ENCODE measurements around the gene PNISR.
"Not testable (repeated sequence)": the region's sequence is repeated elsewhere in the genome, so short reads cannot be mapped to it uniquely, and the experiment has no call there.

The PNISR gene, protein sequence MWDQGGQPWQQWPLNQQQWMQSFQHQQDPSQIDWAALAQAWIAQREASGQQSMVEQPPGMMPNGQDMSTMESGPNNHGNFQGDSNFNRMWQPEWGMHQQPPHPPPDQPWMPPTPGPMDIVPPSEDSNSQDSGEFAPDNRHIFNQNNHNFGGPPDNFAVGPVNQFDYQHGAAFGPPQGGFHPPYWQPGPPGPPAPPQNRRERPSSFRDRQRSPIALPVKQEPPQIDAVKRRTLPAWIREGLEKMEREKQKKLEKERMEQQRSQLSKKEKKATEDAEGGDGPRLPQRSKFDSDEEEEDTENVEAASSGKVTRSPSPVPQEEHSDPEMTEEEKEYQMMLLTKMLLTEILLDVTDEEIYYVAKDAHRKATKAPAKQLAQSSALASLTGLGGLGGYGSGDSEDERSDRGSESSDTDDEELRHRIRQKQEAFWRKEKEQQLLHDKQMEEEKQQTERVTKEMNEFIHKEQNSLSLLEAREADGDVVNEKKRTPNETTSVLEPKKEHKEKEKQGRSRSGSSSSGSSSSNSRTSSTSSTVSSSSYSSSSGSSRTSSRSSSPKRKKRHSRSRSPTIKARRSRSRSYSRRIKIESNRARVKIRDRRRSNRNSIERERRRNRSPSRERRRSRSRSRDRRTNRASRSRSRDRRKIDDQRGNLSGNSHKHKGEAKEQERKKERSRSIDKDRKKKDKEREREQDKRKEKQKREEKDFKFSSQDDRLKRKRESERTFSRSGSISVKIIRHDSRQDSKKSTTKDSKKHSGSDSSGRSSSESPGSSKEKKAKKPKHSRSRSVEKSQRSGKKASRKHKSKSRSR

DNA sequence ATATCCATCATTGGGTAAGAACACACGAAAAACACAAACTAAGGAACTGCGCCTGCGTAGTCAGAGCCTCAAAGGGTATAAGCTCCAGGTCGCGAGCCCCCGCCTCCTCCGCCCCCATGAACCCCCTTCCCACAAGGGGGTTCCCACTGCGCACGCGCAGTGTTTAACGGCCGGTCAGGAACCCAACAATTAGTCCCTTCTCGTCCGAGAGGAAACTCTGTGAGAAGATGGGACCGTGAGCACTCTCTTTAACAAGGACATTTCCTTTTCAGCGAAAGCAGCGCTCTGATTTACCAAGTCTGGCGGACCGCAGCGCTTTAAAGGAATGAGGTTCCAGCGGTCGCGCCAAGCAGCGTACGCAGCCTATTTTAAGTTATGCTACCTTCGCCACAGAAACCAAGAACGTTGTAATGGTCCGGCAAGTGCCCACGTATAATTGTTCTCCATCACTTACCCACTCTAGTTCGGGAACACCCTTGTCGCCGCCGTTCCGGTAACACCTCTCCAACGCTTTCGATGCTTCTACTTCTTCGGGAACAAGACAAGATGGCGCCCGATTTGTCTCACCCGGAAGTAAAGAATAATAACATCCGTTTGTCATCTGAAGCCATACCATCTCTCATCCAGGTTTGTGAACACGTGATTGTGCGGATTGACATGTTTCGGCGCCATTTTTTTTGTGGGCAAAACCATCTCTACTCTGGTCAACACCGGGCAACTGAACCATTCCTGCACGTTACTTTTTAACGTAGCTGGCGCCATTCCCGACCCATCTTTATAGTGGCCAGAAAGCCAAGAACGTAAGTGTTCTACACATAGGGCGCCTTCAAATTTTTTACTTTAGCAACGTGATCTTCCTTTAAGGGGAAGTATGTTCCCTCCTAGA lies at the start of gene PNISR:
PNISR (minus strand) TSS at position 548 of the 886 bp plus-strand sequence. CDS start 10,649 bp downstream, outside the sequence.
- DNase-seq (ENCODE audit: low spot score): peak; percentile 99

DNA sequence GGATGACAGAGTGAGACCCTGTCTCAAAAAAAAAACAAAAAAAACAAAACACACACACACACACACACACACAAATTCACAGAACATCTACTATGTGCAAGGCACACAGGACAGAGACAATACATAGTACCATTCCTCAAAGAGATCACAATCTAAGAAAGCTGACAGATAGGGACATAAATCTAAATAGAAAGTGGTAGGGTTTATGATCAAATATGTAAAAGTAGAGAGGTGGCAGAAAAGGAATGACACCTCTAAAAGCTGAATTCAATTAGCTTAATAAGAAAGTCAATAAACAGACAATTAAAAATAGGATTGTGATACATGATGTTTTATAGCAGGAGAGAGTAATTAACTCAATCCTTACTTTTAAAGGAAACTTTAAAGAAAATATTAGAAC lies 48.6 kb upstream of the PNISR start:
- no peak for DNase-seq (ENCODE audit: low spot score)

DNA sequence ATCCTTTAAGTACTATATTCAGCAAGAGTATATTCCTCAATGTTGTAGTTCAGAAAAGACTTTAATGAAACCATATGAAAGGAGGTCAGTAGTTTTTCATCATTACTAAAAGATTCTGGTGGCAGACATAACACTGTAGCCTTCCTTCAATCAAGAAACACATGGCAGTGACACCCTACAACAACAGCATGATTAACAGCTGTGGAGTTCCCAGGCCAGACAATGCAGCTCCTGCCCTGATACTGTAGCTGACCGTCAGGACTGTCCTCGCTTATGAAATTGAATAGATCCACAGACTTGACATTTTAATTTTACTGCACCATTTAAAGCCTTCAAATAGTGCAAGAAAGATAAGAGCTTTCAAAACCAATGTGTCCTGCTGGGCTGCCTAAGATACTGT lies 46.5 kb upstream of the PNISR start:
- no peak for DNase-seq (ENCODE audit: low spot score)

DNA sequence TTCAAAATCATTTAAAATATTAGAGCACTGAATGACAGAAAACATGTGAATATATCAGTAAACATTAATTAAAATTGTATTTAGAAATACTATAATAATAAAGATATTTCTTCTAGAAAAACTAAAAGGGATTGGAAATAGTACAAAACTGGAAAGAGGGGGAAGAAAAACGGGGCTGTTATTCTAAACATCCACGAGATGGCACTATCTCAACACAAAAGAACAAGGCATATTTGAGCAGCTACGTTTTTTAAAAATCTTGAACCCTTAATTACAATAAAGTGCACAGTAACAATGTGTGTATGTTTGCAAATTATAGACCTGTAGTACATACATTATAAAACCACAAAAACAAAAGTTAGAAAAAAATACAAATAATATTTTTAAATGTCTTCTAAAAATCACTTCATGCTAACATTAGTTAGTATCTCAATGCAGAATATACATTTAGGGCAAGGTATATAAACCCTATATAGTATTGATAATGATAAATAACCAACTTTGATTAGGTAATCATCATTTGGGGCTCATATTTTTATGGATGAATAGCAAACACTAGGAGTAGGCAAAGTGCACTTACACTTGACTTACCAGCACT lies 42.5 kb upstream of the PNISR start:
- DNase-seq (ENCODE audit: low spot score): peak; percentile 15

DNA sequence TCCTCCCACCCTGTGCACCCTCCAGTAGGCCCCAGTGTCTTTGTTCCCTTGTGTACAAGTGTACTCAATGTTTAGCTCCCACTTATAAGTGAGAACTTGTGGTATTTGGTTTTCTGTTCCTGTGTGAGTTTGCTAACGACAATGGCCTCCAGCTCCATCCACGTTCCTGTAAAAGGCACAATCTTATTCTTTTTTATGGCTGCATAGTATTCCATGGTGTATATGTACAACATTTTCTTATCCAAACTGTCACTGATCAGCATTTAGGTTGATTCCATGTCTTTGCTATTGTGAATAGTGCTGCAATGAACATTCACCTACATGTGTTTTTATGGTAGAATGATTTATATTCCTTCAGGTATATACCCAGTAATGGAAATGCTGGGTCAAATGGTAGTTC lies 34.0 kb upstream of the PNISR start:
- DNase-seq (ENCODE audit: low spot score): not testable (repeated sequence)

DNA sequence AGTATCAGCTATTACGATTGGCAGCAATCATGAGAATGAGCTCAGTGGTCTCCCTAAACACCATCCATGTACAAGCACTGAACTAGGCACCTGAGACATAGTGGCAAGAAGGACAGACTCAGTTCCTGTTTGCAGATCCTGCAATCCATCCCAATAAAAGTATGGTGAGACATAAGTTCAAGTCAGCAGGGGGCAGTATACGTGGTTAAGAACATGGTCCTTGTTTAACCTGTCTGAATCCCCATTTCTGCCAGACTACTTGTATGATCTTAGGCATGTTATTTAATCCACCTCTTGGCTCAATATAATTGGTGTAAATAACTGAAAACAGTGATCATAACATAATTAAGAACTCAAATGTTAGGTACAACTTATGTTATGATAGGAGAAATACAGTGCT lies 33.2 kb upstream of the PNISR start:
- DNase-seq (ENCODE audit: low spot score): no peak

DNA sequence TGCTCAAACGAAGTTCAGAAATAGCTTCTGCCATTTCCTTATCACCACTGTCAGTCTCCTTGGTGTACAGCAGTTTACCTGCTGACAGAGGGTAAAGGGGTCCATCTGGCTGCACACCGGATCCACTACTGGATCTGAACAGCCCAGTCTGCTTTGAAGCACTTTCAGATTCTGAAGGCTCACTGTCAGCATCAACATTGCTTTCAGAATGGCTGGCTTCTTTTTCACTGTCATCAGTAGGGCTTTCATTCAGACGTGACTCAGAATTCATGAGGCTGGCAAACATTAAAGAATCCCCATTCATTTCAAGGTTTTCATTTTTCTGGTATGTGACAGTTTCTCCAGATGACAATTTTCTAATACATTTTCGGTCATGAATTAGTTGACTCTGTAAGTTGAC lies 21.0 kb upstream of the PNISR start:
- peak; percentile 52 for DNase-seq (ENCODE audit: low spot score)

DNA sequence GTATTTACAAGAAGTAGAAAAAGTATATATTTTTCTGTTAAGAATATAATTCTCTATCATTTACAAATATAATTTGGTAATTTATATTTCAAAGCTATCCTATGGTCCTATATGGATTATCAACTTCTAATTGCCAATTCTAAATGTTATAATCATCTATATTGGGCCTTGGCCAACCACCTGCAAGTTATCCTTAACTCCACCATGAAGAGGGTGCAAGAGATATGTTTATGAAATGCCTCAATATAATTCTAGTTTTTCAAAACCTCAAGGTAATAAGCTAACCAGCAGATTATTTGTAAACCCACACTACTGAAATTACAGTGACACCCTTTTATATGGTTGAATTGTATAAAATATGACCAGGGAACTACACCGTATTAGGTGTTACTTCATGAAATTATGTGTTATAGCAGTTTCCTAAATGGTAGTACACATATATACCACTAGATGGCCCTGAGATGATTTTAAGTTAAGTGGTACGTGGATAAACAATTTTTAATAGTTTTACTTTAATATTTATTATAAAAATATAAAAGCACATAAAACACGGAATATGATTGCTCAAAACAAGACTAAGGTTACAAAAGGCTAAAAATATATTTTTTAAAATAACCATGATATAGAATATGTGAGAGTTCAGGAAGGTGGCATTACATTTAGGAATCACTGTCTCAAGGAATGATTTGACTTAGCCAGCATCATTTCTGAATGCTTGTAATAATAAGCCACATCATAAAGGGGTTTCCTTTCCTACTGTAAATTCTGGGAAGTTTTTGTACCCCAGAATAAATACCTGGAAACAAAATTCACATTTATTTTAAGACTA lies 9.8 kb upstream of the PNISR start:
- no peak for DNase-seq (ENCODE audit: low spot score)

DNA sequence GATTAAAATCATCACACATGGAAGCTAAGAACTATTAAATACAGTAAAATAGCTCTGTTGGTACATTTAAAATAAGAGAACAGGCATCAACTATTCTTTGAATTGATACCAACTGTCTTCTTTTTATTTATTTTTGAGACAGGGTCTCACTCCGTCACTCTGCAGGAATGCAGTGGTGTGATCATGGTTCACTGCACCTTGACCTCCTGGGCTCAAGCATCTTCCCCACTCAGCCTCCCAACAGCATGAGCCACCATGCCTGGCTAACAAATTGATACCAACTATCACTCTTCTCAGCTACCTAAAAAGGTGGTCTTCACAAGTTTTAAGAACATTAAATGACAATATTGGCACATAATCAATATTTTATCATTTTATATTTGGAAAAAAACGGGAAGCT lies 7.8 kb upstream of the PNISR start:
- DNase-seq (ENCODE audit: low spot score): no peak

DNA sequence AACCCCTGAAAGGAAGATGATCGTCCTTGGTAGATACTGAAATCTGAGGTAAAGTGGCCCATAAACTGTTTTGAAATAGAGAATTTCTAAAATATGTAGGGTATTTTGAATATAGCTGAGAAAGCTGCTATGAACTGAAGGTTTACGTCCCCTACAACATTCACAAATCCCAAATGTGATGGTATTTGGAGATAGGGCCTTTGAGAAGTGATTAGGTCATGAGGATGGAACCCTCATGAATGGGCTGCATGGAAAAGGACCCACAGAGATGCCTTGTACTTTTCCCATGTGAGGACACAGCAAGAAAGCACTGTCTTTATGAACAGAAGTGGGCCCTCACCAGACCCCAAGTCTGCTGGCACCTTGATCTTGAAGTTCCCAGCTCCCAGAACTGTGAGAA lies 6.8 kb upstream of the PNISR start:
- DNase-seq (ENCODE audit: low spot score): no peak

DNA sequence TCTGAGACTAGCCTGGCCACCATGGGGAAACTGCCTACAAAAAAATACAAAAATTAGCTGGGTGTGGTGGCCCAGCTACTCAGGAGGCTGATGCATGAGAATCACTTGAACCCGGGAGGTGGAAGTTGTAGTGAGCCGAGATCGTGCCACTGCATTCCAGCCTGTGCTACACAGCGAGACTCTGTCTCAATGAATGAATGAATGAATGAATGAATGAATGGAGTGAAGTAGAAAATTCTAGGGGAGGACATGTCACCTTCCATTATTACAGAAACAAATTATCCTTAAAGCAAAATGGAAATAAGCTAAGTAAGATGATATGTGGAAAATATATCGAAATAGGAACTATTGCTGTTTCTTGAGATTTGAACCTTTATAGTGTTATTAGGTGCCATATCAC lies 2.9 kb upstream of the PNISR start:
- no peak for DNase-seq (ENCODE audit: low spot score)

DNA sequence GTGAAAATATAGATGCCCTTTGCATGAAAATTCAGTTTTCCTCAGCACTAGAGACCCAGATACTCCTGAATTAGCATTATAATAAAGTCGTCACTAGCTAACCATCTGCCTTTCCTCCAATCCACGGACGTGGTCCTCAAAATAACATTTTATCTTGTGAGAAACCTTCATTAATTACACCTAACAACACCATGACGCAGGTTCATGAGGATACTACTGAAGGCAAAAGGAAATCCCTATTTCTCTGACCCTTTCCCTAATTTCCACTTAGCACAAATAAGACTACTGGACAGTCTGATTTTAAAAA lies 1.3 kb upstream of the PNISR start:
- DNase-seq (ENCODE audit: low spot score): no peak

DNA sequence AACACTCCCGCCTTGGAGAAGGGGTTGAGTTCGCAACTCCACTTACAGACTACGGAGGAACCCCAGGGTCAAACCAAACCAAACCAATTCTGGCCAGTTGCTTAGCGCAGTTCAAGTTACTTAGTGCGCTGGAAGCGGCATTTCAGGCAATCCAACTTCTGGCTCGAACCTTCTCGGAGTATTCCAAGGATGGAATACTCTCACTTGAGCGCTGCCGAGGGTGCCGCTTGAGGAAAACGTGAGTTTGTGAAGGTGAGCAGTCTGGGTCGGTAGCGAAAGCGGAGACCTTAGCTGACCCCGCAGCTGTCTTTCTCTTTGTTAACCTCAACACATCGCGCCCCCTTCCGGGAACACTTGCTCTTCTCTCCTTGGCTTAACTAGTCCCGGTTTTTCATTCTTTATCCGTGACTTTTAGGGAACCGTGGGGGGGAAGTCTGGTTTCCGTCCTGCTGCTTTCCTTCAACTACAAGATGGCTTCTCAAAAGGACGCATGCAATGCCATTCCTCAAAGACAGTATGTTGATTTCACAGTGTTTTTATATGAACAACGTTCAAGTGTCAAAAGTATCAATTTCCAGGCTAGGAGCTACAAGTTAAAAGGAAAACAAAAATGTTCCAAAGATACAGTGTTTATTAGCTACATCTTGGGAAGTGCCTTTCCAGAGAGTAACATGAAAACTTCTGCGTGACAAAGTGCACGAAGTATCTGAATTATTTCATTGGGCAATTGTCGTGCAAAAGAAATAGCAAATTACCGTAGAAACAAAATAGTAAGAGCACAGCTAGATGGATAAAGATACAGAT lies 741 bp upstream of the PNISR start:
- DNase-seq (ENCODE audit: low spot score): peak; percentile 92

DNA sequence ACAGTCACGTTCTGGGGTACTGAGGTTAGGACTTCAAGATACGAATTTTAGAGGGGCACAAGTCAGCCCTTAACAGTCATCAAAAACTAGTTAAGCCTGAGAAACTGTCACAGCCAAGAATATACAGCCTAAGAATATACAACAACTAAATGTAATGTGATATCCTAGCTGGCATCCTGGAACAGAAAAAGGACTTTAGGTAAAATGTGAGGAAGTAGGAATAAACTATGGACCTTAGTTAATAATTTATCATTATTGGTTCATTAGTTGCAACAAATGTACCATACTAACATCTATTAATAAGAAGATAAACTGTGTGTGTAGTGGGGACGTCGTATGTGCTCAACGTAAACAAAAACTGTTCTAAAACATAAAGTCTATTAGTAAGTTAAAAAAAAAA lies 1.1 kb downstream of the PNISR start:
- no peak for DNase-seq (ENCODE audit: low spot score)

DNA sequence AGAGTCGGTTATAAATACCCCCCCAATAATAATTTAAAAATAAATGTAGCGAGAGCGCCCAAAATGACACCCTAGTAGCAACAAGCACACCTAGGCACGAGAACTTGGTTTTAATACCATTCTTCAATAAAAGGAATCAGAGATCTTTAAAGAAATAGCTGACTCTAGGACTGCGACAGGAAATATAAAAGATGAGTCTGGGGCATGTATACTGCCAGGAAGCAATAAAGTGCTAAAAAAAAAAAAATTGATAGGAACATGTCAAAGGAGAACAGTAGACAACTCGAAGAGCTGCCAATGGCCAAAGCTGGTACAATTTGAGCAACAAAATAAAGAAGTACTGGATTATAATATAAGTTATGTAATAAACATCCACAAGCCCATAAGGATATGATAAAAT lies 2.2 kb downstream of the PNISR start:
- DNase-seq (ENCODE audit: low spot score): no peak

DNA sequence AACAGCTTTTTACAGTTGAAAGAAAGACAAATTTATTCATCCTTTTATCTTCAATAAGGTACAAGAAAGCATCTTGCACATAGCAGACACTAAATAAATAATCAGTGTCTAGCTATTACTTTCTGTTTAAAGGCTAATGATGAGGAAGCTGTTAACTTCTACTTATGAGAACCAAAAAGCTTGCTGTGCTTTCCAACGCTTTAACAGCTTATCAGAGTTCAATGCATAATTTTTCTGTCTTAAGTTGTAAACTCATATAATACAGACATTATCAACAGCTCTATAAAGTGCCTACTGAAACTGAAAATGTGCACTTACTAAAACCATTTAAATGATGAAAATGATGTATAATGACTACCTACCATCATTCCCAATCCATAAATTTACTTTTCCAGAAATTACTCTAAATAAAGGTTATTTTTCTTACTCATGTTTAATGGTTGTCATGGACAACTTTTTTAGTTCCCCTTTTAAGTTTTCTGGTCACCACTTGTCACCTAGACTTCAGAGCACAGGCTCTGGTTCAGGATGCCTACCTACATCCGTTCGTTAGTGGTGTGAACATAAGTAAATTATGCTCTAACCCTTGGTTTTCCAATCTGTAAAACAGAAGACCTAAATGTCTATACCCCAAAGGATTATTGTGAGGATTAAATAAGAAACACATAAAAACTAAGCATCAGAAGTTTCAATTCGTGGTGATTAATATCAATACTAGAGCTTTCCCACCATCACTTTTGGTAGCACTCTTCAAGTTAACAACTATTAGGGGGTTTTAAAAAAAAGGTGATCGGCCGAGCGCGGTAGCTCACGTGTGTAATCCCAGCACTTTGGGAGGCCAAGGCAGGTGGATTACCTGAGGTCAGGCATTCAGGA lies 8.0 kb downstream of the PNISR start:
- no peak for DNase-seq (ENCODE audit: low spot score)

DNA sequence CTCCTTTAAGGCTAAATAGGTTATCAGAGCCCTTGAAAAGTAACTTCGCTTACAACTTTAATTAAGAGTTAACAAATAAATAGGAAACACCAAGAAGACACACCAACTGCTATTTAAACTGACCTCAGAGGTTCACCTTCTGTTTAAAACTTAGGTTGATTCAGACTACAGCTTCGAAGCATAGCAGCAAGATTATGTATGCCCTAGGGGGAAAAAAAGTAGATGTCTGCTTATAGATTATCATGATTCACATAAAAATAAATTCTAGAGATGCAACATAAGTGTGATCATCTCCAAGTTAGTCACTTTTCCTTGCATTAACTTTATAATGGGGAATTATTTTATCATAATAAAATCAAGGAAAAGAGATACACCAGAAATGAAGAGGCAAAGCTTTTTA lies 8.9 kb downstream of the PNISR start:
- no peak for DNase-seq (ENCODE audit: low spot score)

DNA sequence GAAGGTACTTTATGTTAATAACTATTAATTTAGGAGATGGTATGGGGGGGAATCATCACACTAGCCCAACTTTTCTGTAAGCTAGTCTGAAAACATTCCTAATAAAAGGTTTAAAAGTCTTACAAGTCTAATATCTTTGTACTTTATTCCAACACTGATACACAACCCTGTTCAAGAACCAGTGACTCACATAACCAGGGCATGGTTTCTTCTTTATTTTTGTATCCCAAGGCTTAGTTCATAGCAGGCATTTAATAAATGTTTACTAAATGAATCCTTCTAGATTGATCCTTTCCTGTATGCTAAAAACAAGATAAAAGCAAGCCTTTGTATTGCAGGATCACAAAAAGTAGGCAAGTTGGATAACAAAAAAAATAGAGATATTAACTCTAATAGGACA lies 9.7 kb downstream of the PNISR start:
- no peak for DNase-seq (ENCODE audit: low spot score)

DNA sequence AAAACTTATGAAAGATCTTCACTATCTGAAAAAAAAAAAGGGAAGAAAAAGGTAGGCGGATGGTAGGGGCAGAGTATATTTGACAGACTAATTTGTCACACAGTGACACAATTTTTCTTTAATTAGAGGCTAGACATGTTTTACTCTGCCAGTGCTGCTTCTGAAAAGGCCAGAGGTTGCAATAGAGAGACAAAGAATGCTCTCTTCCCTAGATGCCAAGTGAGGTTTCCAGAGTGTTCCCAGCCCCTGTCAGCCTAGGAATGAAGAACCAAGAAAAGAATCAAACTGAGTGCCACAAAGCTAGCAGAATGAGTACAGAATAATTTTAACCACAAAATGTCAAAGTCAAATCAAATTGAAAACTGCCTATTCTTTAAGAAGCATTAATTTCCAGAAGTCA lies 13.0 kb downstream of the PNISR start:
- DNase-seq (ENCODE audit: low spot score): peak; percentile 74

Measured in globus pallidus (tissue), 1 donor.